Parathyroid adenoma (tissue), 2 donors: Measurements from ENCODE around the gene PACRG.

Source experiments
- H2AFZ ChIP-seq: fragments of 300-600 bp; sonication (generic); one replicate; pipeline ENCODE4 v1.7.0; 2017; ENCODE audit warnings: antibody characterized with exemption, mild to moderate bottlenecking
- H3K27ac ChIP-seq: fragments of 300-600 bp; sonication (generic); one replicate; pipeline ENCODE4 v1.7.0; 2017
- H3K27me3 ChIP-seq: fragments of 300-600 bp; sonication (generic); one replicate; pipeline ENCODE4 v1.7.0; 2017; ENCODE audit warnings: low read length; ENCODE audit not compliant: control insufficient read depth, insufficient read depth
- H3K36me3 ChIP-seq: fragments of 300-600 bp; sonication (generic); one replicate; pipeline ENCODE4 v1.7.0; 2017; ENCODE audit warnings: low read length; ENCODE audit not compliant: control insufficient read depth, insufficient read depth
- H3K4me1 ChIP-seq: fragments of 300-600 bp; sonication (generic); one replicate; pipeline ENCODE4 v1.7.0; 2017; ENCODE audit warnings: control low read depth
- H3K4me2 ChIP-seq: fragments of 300-600 bp; sonication (generic); one replicate; pipeline ENCODE4 v1.7.0; 2017; ENCODE audit warnings: low read length
- H3K4me3 ChIP-seq: fragments of 300-600 bp; sonication (generic); one replicate; pipeline ENCODE4 v1.7.0; 2017; ENCODE audit warnings: low read depth, low read length
- H3K79me2 ChIP-seq: fragments of 300-600 bp; sonication (generic); one replicate; pipeline ENCODE4 v1.7.0; 2017; ENCODE audit warnings: control low read depth
- H3K9ac ChIP-seq: fragments of 300-600 bp; sonication (generic); one replicate; pipeline ENCODE4 v1.7.0; 2017; ENCODE audit warnings: mild to moderate bottlenecking
- H3K9me3 ChIP-seq: fragments of 300-600 bp; sonication (generic); one replicate; pipeline ENCODE4 v1.7.0; 2017; ENCODE audit warnings: low read length; ENCODE audit not compliant: control insufficient read depth
- TF ChIP-seq, protein P1 (sequence below): fragments of 300-600 bp; sonication (generic); IDR thresholded peaks from one replicate; pipeline ENCODE4 v1.7.0; 2017; ENCODE audit warnings: antibody characterized with exemption, mild to moderate bottlenecking
- donor health status: primary hyperparathyroidism.

The PACRG gene

GRCh38 chr6:163289447-163289846 lies 561.7 kb downstream of the PACRG start:
- H3K4me1 ChIP-seq = no peaks in the 10 kb centered on the region
- H3K79me2 ChIP-seq = no peaks in the 10 kb centered on the region
- no peak overlapping the region for H3K27ac ChIP-seq
- H3K9ac ChIP-seq = no peak overlapping the region
- no peaks in the 10 kb centered on the region for H3K27me3 ChIP-seq
- no peak overlapping the region for H3K4me2 ChIP-seq
- H2AFZ ChIP-seq = no peak overlapping the region
- H3K4me3 ChIP-seq = no peak overlapping the region
- TF ChIP-seq, protein P1, sequence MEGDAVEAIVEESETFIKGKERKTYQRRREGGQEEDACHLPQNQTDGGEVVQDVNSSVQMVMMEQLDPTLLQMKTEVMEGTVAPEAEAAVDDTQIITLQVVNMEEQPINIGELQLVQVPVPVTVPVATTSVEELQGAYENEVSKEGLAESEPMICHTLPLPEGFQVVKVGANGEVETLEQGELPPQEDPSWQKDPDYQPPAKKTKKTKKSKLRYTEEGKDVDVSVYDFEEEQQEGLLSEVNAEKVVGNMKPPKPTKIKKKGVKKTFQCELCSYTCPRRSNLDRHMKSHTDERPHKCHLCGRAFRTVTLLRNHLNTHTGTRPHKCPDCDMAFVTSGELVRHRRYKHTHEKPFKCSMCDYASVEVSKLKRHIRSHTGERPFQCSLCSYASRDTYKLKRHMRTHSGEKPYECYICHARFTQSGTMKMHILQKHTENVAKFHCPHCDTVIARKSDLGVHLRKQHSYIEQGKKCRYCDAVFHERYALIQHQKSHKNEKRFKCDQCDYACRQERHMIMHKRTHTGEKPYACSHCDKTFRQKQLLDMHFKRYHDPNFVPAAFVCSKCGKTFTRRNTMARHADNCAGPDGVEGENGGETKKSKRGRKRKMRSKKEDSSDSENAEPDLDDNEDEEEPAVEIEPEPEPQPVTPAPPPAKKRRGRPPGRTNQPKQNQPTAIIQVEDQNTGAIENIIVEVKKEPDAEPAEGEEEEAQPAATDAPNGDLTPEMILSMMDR = no peak
- H3K9me3 ChIP-seq = no peaks in the 10 kb centered on the region
- H3K36me3 ChIP-seq = no peaks in the 10 kb centered on the region

DNA sequence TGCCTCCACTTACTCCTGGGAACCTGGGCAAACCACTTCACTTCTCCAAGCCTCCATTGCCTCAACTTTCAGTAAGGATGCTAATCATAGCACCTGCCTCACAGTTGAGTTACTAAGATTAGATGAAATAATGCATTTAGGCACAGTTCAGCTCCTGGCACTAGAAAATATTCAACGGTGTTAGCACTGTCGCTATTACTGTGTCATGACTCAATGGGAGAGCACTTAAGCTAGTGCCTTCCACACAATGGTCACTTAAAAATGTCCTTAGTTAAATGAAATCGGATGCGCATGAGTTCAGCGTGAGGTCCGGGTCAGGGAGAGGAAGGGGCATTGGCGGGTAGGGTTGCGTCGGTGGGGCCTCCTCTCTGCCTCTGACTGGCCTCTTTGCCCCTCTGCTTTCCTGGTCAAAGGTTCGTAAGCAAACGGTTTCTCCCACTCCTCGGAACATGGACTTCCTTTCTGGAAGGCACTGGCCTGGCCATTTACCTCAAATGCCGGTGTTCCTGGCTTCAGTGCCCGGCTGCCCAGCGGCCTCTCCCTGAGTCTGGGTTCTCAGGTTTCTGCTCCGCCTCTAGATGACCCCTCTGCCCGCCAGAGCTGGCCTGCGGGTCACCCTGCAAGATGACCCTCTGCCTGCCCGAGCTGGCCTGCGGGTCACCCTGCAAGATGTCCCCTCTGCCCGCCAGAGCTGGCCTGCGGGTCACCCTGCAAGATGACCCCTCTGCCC lies 562.9 kb downstream of the PACRG start:
- TF ChIP-seq, protein P1 = no peak
- no peak overlapping the region for H2AFZ ChIP-seq
- H3K79me2 ChIP-seq = no peaks in the 10 kb centered on the region
- no peak overlapping the region for H3K27ac ChIP-seq
- H3K36me3 ChIP-seq = no peaks in the 10 kb centered on the region
- no peaks in the 10 kb centered on the region for H3K9me3 ChIP-seq
- H3K9ac ChIP-seq = no peak overlapping the region
- no peaks in the 10 kb centered on the region for H3K27me3 ChIP-seq
- no peak overlapping the region for H3K4me2 ChIP-seq
- H3K4me1 ChIP-seq = no peaks in the 10 kb centered on the region
- H3K4me3 ChIP-seq = no peak overlapping the region

- no peak overlapping the region for H3K27ac ChIP-seq
Observed at GRCh38 chr6:163291622-163292021, 563.8 kb downstream of the PACRG start.

GRCh38 chr6:163293286-163293685 lies 565.5 kb downstream of the PACRG start:
- peaks cover 6% of the 10 kb centered on the region for H3K4me1 ChIP-seq
- no peak overlapping the region for H3K27ac ChIP-seq
- H2AFZ ChIP-seq = no peak overlapping the region
- no peak overlapping the region for H3K4me3 ChIP-seq
- H3K36me3 ChIP-seq = no peaks in the 10 kb centered on the region
- no peaks in the 10 kb centered on the region for H3K9me3 ChIP-seq
- no peak overlapping the region for H3K4me2 ChIP-seq
- no peak overlapping the region for H3K9ac ChIP-seq
- H3K27me3 ChIP-seq = no peaks in the 10 kb centered on the region
- H3K79me2 ChIP-seq = no peaks in the 10 kb centered on the region
- TF ChIP-seq, protein P1 = no peak

More at GRCh38 chr6:163291622-163292021, 563.8 kb downstream of the PACRG start:
- Histone ChIP-seq H3K4me3 (no peak overlapping the region), H3K27me3 (no peaks in the 10 kb centered on the region), H2AFZ (no peak overlapping the region), H3K79me2 (no peaks in the 10 kb centered on the region), H3K4me2 (no peak overlapping the region), H3K36me3 (no peaks in the 10 kb centered on the region), H3K9ac (no peak overlapping the region), H3K9me3 (no peaks in the 10 kb centered on the region), H3K4me1 (no peaks in the 10 kb centered on the region)
- TF ChIP-seq, protein P1 = no peak

GRCh38 chr6:163294734-163295133 lies 567.0 kb downstream of the PACRG start:
- no peak overlapping the region for H3K4me3 ChIP-seq
- H3K9me3 ChIP-seq = no peaks in the 10 kb centered on the region
- H3K9ac ChIP-seq = no peak overlapping the region
- no peak overlapping the region for H3K27ac ChIP-seq
- TF ChIP-seq, protein P1 = no peak
- H3K4me2 ChIP-seq = no peak overlapping the region
- H3K27me3 ChIP-seq = no peaks in the 10 kb centered on the region
- H3K36me3 ChIP-seq = no peaks in the 10 kb centered on the region
- H2AFZ ChIP-seq = no peak overlapping the region
- peaks cover 6% of the 10 kb centered on the region for H3K4me1 ChIP-seq
- no peaks in the 10 kb centered on the region for H3K79me2 ChIP-seq
